GM19238 (cell line): ENCODE data around the gene CFP.
"Not testable (repeated sequence)": the region's sequence is repeated elsewhere in the genome, so short reads cannot be mapped to it uniquely, and the experiment has no call there.

Experiments used
- DNase-seq: peaks from one replicate; pipeline ENCODE4 v3.0.0; 2011; ENCODE audit warnings: low spot score; ENCODE audit not compliant: insufficient read length

Gene CFP

DNA sequence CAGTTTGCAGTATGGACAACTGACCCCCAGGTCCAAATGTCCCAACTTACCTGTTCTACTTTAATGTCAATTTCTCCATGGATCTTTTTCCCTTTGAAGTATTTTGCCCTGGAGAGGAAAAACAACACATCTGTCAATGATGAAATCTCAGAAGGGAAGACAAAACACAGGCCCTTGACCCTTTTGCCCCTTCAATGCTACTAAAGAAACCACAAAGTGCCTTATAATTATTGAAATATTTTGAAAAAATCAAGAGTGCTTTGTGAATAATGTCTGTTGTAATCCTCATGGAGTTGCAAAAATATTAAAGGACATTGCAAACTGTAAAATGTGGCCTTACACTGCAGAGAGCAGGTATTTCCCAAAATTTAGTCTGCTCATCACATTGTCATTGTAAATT is 22.6 kb downstream of the CFP start:
- no peak for DNase-seq

DNA sequence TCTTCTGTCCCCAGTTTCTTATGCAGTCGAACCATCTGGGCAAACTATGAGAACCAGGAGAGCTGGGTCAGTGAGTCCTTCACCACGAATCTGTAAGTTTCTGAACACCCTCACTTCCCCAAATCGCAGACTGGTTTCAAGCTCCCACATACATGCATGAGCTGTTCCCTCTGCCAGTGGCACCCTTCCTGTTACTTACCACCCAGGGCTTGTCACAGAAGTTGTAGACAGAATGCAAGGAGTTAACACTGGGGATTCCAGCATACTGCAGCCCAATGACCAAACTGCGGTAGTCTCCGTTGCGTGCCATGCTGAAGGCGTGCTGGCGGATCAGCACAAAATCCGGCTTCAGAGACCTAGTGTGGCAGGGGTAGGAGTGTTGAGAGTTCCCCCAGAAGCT is 24.7 kb downstream of the CFP start:
- DNase-seq: no peak

DNA sequence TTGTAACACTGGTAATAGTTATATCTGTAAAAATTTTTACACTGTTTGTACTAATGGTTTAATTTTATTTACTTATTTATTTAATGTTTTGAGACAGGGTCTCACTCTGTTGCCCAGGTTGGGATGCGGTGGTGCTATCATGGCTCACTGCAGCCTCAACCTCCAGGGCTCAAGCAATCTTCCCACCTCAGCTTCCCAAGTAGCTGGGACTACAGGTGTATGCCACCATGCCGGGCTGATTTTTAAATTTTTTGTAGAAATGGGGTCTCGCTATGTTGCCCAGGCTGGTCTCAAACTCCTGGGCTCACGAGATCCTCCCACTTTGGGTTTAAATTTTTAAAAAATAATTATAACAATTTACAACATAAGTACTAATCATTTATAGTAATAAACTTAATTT is 26.6 kb downstream of the CFP start:
- not testable (repeated sequence) for DNase-seq

DNA sequence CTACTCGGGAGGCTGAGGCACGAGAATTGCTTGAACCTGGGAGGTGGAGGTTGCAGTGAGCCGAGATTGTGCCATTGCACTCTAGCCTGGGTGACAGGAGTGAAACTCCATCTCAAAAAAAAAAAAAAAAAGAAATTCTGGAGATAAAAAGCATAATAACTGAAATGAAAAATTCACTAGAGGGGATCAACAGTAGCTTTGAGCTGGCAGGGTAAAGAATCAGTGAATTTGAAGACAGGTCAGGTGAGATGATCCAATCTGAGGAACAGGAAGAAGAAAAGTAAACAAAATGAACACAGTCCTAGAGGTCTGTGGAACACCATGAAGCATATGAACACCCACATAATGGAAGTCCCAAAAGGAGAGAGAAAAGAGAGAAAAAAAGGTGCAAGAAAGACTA is 32.5 kb downstream of the CFP start:
- no peak for DNase-seq

DNA sequence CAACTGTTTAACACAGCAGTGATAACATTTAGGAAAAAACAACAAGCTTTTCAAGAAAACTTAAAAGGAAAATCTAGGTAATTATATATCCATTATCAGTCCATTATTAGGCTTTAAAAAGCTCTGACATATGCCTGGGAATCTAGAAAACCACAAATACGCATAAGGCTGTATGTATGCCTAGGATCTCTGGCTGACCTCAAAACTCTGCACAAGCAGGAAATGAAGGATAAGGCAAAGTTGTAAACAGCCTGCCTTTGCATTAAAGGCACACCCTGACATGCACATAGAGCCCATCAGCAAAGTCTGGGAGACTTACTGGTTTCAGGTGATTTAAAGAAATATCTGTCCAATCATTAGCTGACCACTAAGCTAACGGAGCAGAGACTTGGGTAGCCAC is 33.5 kb downstream of the CFP start:
- no peak for DNase-seq

DNA sequence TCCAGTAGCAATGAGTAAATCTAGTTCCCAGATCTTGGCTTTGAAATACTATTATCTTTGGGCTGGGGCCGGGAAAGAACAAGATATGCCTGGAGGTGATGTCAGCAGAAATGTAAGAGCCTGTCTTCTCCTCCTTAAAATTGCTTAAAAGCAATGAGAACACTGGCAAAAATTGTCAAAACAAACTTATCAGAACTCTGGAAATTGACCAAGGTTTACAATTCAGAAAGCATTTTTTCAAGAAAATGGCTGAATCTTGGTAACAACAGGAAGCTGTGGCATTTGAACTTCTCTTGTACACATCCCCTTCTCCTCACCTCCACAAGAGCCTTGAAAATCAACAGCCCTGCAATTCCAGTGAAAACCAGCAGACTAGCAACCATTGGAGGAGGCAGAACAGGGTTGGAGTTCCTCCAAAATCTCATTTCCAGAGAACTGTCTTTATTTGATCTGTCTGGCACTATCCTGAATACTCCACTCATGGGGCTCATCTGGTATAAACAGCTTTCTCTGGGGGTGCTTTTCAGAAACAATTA is 33.9 kb downstream of the CFP start:
- no peak for DNase-seq

DNA sequence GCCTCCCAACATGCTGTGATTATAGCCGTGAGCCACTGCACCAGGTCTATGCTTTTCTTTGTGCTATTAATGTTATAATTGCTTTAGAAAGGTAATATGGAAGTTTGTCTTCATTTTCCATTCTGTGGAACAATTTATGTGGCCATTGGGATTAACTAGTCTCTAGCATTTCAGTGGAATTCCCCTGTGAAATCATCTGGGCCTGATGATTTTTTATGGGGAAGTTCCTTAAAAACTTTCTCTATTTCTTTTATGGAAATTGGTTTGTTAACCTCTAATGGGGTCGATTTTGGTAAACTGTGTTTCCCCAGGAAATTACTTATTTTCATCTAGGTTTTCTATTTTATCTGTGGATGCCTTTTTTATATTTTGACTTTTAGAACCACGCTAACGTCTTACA is 36.2 kb downstream of the CFP start:
- DNase-seq: no peak

DNA sequence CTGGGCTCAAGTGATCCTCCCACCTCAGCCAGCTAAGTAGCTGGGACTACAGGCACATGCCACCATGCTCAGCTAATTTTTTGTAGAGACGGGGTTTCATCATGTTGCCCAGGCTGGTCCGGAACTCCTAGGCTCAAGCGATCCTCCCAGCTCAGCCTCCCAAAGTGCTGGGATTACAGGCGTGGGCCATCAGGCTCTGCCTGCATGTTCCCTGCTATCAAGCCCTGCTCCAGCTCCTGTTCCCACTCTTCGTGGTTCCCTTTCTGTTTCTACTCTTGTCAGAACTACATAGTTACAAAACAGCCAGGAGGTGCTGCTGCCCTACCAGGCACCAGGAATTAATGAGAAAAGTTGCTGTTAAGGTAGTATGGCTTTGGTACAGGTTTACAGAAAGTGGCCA is 38.7 kb downstream of the CFP start:
- DNase-seq: no peak

DNA sequence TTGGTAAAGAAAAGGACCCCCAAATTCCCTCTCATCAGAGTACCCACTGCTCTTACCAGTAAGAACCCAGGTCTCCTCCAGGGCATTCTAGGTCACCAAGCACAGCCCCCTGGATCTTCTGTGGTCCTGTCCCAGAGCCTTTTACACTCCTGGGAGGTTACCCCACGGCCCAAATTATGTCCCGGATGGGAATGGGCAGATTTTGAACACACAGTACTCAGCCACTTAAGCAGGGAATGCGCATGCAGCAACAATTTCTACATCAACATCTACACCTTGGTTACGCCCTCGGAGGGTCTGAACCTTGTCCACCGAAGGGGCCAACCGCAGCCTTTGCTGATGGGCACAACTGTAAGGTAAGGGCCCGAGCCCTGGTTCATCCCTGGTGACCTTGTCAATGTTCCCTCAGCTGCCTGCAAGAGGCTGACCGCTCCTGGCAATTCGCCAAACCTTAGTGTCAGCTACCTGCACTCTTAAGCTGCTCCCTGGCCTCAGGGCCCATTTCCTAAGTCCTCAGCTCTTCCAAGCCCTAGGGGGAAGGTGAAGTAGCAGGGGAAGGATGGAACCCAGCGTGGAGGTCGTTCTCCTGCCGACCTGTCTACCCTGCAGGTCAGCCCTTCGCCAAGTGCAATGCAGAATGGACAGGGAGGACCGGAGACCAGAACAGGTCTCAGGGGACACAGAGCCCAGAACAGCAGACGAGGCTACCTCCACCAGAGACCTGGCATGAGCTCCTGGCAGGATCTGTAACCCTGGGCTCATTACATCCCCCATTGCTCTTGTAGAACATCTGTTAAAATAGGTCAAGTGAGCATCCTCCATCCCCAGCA is 41.6 kb downstream of the CFP start:
- DNase-seq: no peak

DNA sequence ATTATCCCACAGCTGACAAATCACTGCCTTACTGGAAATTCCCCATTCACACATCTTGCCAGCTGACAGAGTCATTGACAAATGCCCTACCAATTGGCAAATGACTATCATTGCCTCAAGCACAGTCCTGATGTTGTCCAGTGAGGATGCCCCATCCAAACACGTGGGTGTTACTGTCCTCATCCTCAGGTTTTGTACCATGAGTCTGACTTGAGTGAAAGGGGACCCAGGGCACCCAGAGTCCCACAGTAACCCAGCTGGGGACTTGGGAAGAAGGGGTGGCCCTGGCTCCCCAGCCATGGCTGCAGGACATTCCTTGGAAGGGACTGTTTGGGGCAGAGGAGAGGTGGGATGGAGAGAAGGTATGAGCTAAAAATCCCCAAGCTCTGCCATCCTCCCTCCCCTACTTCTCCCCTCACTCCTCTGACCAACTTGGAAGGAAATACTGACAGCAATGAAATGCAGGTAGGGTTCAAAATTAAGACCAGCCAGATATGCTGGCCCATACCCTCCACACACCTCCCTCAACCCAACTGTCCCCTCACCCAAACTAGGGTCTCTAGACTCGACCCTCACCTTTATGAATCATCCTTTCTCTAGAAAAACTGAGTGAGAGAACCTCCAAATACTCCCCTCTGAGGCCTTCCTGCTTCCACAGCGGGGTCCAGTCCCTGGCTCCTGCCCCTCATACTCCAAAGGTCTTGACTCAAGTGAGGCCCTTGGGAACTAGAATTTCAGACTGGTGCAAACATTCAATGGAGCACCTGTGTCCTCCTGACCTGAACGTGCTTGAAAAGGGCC is 42.4 kb downstream of the CFP start:
- DNase-seq: no peak

DNA sequence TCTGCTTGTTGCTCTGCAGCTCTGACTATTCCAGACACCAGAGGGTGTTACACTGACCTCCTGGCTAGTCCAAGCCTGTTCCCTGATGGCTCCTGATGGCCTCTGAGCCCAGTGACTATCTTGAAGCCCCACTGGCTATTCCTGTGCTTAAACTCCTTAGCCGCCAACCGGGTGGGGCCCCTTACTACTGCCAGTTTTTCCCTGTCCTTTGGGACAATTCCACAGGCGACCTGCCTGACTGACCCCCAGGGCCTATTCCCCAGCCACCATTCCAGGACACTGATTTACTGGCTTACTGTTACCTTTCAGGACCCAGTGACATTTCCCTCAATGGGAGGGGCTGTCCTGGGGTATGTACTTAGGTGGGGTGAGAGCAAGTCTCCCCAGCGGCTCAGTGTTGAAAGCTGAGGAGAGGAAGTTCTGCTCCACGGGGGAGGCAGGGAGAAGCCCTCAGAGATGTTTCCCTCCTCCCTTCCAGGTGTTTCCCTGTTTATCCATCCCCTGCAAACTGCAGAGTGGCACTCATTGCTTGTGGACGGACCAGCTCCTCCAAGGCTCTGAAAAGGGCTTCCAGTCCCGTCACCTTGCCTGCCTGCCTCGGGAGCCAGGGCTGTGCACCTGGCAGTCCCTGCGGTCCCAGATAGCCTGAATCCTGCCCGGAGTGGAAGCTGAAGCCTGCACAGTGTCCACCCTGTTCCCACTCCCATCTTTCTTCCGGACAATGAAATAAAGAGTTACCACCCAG is 43.5 kb downstream of the CFP start:
- no peak for DNase-seq

DNA sequence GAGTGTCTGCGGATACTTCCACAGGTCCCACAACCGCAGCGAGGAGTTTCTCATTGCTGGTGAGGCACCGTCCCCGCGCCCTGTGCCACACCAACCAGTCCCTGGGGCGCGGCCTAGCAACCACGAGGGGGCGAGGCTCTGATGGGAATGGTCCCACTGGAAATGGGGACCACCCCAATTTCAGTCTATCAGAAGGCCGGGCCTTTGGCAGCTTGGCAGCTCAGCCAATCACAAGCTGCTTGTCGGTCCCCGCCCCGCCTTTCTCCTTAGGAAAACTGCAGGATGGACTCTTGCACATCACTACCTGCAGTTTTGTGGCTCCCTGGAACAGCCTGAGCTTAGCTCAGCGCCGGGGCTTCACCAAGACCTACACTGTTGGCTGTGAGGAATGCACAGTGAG is 44.5 kb downstream of the CFP start:
- DNase-seq: no peak

DNA sequence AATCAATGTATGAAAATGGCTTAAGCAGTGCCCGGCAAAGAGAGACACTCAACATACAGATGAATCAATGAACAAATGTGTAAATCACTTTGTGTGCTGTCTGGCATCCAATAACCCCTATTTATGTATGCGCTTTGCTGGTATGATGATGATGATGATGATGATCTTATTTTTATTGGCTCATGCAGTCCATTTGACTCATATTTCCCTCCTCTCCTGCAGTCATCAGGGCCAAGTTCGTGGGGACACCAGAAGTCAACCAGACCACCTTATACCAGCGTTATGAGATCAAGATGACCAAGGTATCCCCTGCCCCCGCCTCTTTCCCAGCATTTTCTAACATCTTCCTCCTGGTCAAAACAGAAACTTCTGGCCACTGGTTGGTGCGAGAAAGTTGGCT is 45.0 kb downstream of the CFP start:
- no peak for DNase-seq

DNA sequence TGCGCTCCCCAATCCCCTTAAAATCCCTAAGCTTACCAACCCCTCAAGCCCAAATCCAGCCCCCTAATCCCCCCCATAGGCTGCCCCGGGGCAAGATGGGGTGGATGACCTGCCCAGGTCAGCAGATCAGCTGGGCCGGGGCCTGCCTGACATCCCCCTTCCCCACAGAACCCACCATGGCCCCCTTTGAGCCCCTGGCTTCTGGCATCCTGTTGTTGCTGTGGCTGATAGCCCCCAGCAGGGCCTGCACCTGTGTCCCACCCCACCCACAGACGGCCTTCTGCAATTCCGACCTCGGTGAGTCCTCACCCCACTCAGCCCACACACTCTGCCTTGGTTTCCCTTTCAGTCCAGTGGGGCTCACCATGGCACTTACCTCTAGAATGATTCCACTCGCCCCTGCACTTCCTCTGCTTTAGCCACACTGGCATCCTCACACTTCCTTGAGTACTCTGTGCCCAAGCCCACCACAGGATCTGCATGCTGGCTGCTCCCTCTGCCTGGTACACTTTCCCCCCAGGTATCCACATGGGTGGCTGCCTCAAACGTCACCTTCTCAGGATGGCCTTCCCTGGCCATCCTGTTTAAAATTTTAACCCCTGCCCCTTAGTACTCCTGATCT is 46.4 kb downstream of the CFP start:
- no peak for DNase-seq

DNA sequence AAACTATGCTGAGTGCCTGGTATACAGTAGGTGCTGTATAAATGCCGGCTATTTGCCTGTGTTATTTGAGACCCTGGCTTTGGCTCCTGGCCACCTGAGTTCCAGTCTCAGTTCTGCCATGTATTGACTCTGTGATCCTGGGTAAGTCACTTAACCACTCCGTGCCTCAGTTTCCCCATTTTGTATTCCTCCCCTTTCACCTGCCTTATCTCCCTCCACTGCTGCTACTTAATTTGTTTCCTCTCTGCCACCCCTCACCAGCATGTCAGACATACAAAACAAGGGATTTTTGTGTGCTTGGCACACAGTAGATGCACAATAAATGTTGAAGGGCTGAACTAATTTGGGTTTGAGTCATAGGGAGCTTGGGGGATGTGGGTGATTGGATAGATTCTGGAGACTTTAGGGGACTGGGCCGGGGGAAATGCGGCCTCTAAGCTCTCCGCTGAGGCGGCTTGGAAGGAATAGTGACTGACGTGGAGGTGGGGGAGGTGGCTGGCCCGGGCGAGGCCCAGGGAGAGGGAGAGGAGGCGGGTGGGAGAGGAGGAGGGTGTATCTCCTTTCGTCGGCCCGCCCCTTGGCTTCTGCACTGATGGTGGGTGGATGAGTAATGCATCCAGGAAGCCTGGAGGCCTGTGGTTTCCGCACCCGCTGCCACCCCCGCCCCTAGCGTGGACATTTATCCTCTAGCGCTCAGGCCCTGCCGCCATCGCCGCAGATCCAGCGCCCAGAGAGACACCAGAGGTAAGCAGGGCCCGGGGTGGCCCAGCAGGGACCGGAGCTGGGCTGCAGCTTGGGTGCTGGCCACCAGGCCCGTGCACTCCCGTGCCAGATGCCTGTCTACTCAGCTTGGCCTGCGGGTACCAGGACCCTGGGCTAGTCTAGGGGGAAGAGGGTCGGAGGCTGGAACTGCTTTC is 47.7 kb downstream of the CFP start, which contains the start of gene TIMP1:
Gene TIMP1 (plus strand): TSS at position 706 of the 917 bp plus-strand sequence. CDS start 980 bp downstream, outside the sequence.
- DNase-seq: peak; percentile 73

DNA sequence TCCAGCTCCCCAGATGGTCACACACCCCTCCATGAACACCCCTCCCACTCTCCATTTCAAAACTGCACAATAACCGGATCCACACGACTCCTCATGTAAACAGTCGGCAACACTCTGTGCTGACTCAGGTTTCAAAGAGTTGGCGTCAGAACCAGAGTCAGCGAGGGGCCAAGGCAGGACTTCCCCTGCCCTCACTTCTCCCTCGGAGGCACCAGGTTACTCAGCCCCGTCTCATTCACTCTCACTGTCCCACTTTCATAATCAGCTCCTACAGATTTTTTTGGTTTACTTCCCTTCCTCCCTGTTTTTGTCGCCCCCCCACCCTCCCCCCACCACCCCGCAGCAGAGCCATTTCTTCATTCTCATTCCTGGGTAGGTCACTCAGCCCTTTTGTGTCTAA is 50.2 kb downstream of the CFP start:
- DNase-seq: no peak

DNA sequence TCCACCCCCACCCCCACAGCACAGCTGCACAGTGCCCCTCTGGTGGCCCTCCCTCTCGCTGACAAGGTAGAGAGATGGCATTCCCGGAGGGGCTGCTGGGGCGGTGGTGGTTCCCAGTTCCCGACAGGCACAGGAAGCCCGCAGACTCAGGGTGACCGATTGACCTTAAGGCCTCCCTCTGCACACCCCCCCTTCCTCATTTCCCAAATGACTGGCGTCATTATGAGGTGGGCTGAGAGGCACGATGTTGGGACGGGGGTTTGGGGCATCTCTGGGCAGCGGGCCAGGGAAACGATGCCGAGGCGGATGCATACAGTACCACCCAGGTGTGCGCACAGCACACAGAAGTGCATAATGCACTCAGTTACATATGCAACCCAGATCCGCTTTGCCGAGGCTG is 51.0 kb downstream of the CFP start:
- DNase-seq: no peak

DNA sequence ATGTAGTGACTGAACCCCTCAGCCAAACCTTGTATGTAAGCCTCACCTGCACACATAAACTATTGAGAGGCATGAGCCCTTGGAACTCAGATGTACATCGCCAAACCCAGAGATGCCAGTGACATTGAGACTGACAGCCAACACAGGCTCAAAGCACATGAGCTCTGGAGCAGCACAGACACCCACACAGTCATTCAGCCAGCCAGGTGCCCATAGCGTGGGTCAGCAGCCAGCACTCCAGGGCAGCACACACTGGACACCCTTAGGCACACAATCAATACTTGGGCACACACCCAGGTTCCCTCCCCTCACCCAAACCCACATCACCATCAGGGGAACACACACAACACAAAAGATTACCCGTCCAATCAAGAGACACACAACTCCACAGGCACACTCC is 51.8 kb downstream of the CFP start:
- no peak for DNase-seq

DNA sequence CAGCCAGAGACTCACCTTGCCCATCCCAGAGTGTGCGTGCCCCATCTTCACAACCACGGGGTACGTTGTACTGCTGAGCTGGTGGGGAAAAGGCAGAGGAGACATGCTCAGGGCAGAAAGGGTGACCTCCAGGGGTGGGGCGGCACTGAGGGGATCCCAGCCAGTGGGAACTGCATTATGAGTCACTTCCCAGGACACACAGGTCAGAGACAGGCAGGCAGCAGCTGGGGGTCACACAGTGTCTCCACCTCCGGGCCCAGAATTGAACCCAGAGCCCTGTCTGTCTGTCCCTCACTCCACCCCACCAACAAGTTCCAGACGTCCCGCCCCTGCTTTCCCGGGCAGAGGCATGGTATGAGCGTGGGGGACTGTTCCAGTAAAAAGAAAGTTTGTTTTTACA is 52.3 kb downstream of the CFP start:
- no peak for DNase-seq
